T-helper 1 cell treated with Interleukin-12 subunit alpha and Interleukin-12 subunit beta and Interleukin-4 antibody, amounts not matched to agents 30 μg/mL and 1 μg/mL, for 36 hours (primary cell): ENCODE measurements around the gene PNPLA3.

Experiments used
- H3K27ac Mint-ChIP-seq: one replicate; pipeline ENCODE4 v1.8.0; 2021; ENCODE audit warnings: mild to moderate bottlenecking, mixed read lengths
- H3K27me3 Mint-ChIP-seq: one replicate; pipeline ENCODE4 v1.8.0; 2021; ENCODE audit warnings: low read depth, mixed read lengths
- H3K36me3 Mint-ChIP-seq: one replicate; pipeline ENCODE4 v1.8.0; 2021; ENCODE audit warnings: low read depth, mixed read lengths
- H3K4me1 Mint-ChIP-seq: one replicate; pipeline ENCODE4 v1.8.0; 2021; ENCODE audit warnings: low read depth, mixed read lengths
- H3K4me3 Mint-ChIP-seq: one replicate; pipeline ENCODE4 v1.8.0; 2021; ENCODE audit warnings: mild to moderate bottlenecking, moderate library complexity, mixed read lengths
- H3K9me3 Mint-ChIP-seq: one replicate; pipeline ENCODE4 v1.8.0; 2021; ENCODE audit warnings: mixed read lengths

PNPLA3 gene

GRCh38 chr22:43925433-43926348 is 2.1 kb downstream of the PNPLA3 start:
- Mint-ChIP-seq H3K4me3 (peak overlapping the region; percentile 40), H3K4me1 (peaks cover 6% of the 10 kb centered on the region), H3K36me3 (no peaks in the 10 kb centered on the region), H3K27me3 (peaks cover 18% of the 10 kb centered on the region), H3K9me3 (no peaks in the 10 kb centered on the region), H3K27ac (no peak overlapping the region)

- Mint-ChIP-seq H3K27me3 (peaks cover 18% of the 10 kb centered on the region), H3K27ac (no peak overlapping the region), H3K9me3 (no peaks in the 10 kb centered on the region), H3K4me3 (no peak overlapping the region), H3K36me3 (no peaks in the 10 kb centered on the region), H3K4me1 (peaks cover 6% of the 10 kb centered on the region)
These were observed 2.7 kb downstream of the PNPLA3 start for GRCh38 chr22:43926349-43926710.

GRCh38 chr22:43928468-43928867 is 4.9 kb downstream of the PNPLA3 start:
- Mint-ChIP-seq H3K27me3 (peaks cover 14% of the 10 kb centered on the region), H3K9me3 (no peaks in the 10 kb centered on the region), H3K4me3 (no peak overlapping the region), H3K4me1 (no peaks in the 10 kb centered on the region), H3K36me3 (no peaks in the 10 kb centered on the region), H3K27ac (no peak overlapping the region)

- H3K27me3 Mint-ChIP-seq, result peaks cover 14% of the 10 kb centered on the region
- no peak overlapping the region for H3K27ac Mint-ChIP-seq
- no peaks in the 10 kb centered on the region for H3K9me3 Mint-ChIP-seq
- no peak overlapping the region for H3K4me3 Mint-ChIP-seq
- no peaks in the 10 kb centered on the region for H3K36me3 Mint-ChIP-seq
- H3K4me1 Mint-ChIP-seq, result no peaks in the 10 kb centered on the region
These were observed 5.3 kb downstream of the PNPLA3 start for GRCh38 chr22:43928908-43929307.

- no peak overlapping the region for H3K27ac Mint-ChIP-seq
- peaks cover 3% of the 10 kb centered on the region for H3K27me3 Mint-ChIP-seq
- no peaks in the 10 kb centered on the region for H3K9me3 Mint-ChIP-seq
- no peak overlapping the region for H3K4me3 Mint-ChIP-seq
- no peaks in the 10 kb centered on the region for H3K4me1 Mint-ChIP-seq
- no peaks in the 10 kb centered on the region for H3K36me3 Mint-ChIP-seq
These were observed 8.2 kb downstream of the PNPLA3 start for GRCh38 chr22:43931771-43932170.

- H3K9me3 Mint-ChIP-seq, result no peaks in the 10 kb centered on the region
- no peak overlapping the region for H3K27ac Mint-ChIP-seq
- H3K4me1 Mint-ChIP-seq, result no peaks in the 10 kb centered on the region
- no peak overlapping the region for H3K4me3 Mint-ChIP-seq
- no peaks in the 10 kb centered on the region for H3K36me3 Mint-ChIP-seq
- H3K27me3 Mint-ChIP-seq, result no peaks in the 10 kb centered on the region
These were observed 17.8 kb downstream of the PNPLA3 start for GRCh38 chr22:43941449-43941848.

- Mint-ChIP-seq H3K4me1 (no peaks in the 10 kb centered on the region), H3K9me3 (no peaks in the 10 kb centered on the region), H3K36me3 (no peaks in the 10 kb centered on the region), H3K4me3 (no peak overlapping the region), H3K27ac (no peak overlapping the region), H3K27me3 (no peaks in the 10 kb centered on the region)
These were observed 21.2 kb downstream of the PNPLA3 start for GRCh38 chr22:43944670-43945430.

- no peak overlapping the region for H3K27ac Mint-ChIP-seq
- no peaks in the 10 kb centered on the region for H3K4me1 Mint-ChIP-seq
- H3K9me3 Mint-ChIP-seq, result no peaks in the 10 kb centered on the region
- no peaks in the 10 kb centered on the region for H3K36me3 Mint-ChIP-seq
- no peaks in the 10 kb centered on the region for H3K27me3 Mint-ChIP-seq
- H3K4me3 Mint-ChIP-seq, result no peak overlapping the region
These were observed 22.2 kb downstream of the PNPLA3 start for GRCh38 chr22:43945632-43946383.

- Mint-ChIP-seq H3K9me3 (no peaks in the 10 kb centered on the region), H3K36me3 (no peaks in the 10 kb centered on the region), H3K27me3 (no peaks in the 10 kb centered on the region), H3K27ac (no peak overlapping the region), H3K4me3 (no peak overlapping the region), H3K4me1 (no peaks in the 10 kb centered on the region)
These were observed 22.7 kb downstream of the PNPLA3 start for GRCh38 chr22:43946384-43946667.

GRCh38 chr22:43948836-43949406 is 25.3 kb downstream of the PNPLA3 start:
- H3K27me3 Mint-ChIP-seq, result no peaks in the 10 kb centered on the region
- H3K27ac Mint-ChIP-seq, result no peak overlapping the region
- H3K36me3 Mint-ChIP-seq, result no peaks in the 10 kb centered on the region
- H3K4me1 Mint-ChIP-seq, result peaks cover 2% of the 10 kb centered on the region
- H3K4me3 Mint-ChIP-seq, result no peak overlapping the region
- H3K9me3 Mint-ChIP-seq, result no peaks in the 10 kb centered on the region

- no peaks in the 10 kb centered on the region for H3K27me3 Mint-ChIP-seq
- no peak overlapping the region for H3K27ac Mint-ChIP-seq
- no peak overlapping the region for H3K4me3 Mint-ChIP-seq
- no peaks in the 10 kb centered on the region for H3K9me3 Mint-ChIP-seq
- peaks cover 17% of the 10 kb centered on the region for H3K4me1 Mint-ChIP-seq
- H3K36me3 Mint-ChIP-seq, result peaks cover 1% of the 10 kb centered on the region
These were observed 27.8 kb downstream of the PNPLA3 start for GRCh38 chr22:43951391-43951790.

GRCh38 chr22:43951966-43952365 is 28.4 kb downstream of the PNPLA3 start:
- H3K27me3 Mint-ChIP-seq, result no peaks in the 10 kb centered on the region
- no peak overlapping the region for H3K27ac Mint-ChIP-seq
- H3K4me3 Mint-ChIP-seq, result no peak overlapping the region
- H3K4me1 Mint-ChIP-seq, result peaks cover 19% of the 10 kb centered on the region
- peaks cover 3% of the 10 kb centered on the region for H3K36me3 Mint-ChIP-seq
- H3K9me3 Mint-ChIP-seq, result no peaks in the 10 kb centered on the region

- H3K36me3 Mint-ChIP-seq, result peaks cover 3% of the 10 kb centered on the region
- H3K27me3 Mint-ChIP-seq, result no peaks in the 10 kb centered on the region
- H3K4me3 Mint-ChIP-seq, result peak overlapping the region; percentile 95
- no peaks in the 10 kb centered on the region for H3K9me3 Mint-ChIP-seq
- peaks cover 24% of the 10 kb centered on the region for H3K4me1 Mint-ChIP-seq
- peak overlapping the region; percentile 93 for H3K27ac Mint-ChIP-seq
These were observed 30.6 kb downstream of the PNPLA3 start for GRCh38 chr22:43953988-43954785.
